ENCODE measurements around the gene ARFRP1. TPM values are rescaled to one million over a fixed set of nuclear protein-coding genes. Genes with fewer than 3 reads are reported as not detected.

Gene ARFRP1
- total RNA-seq, 2 donors from 2014 or later = 35.3 to 76.9 TPM

- no peak overlapping the region for H3K27ac ChIP-seq
- intact Hi-C loops (cut with DNase I) = no loop called here
- peak overlapping the region; percentile 46 to 73 for H3K9ac ChIP-seq (ENCODE audit: low read depth in 2 of 2, low read length in 2 of 2)
- H3K4me3 ChIP-seq = peak overlapping the region; percentile 55
- no peak for TF ChIP-seq CTCF (IDR thresholded peaks at IDR 0.05)
- no peaks in the 10 kb centered on the region for H3K9me3 ChIP-seq
- peak; percentile 76 for DNase-seq
- peaks cover 7% of the 10 kb centered on the region for H3K36me3 ChIP-seq
- peaks cover 32% of the 10 kb centered on the region for H3K4me1 ChIP-seq
- H3K27me3 ChIP-seq = no peaks in the 10 kb centered on the region
Observed at GRCh38 chr20:63737945-63738686, 30.3 kb upstream of the ARFRP1 start.

- intact Hi-C loops (cut with DNase I) = no loop called here
- H3K36me3 ChIP-seq = peaks cover 7% of the 10 kb centered on the region
- H3K4me3 ChIP-seq = peak overlapping the region; percentile 34
- peak overlapping the region in 1 of 2 donors; percentile 43 for H3K9ac ChIP-seq (ENCODE audit: low read depth in 2 of 2, low read length in 2 of 2)
- H3K9me3 ChIP-seq = no peaks in the 10 kb centered on the region
- no peak for DNase-seq
- peaks cover 32% of the 10 kb centered on the region for H3K4me1 ChIP-seq
- no peak for TF ChIP-seq CTCF (IDR thresholded peaks at IDR 0.05)
- no peaks in the 10 kb centered on the region for H3K27me3 ChIP-seq
- peak overlapping the region; percentile 46 for H3K27ac ChIP-seq
Observed at GRCh38 chr20:63737695-63737944, 29.8 kb upstream of the ARFRP1 start.

GRCh38 chr20:63736893-63737694 lies 29.3 kb upstream of the ARFRP1 start:
- TF ChIP-seq CTCF (IDR thresholded peaks at IDR 0.05) = no peak
- DNase-seq = peak; percentile 40
- peaks cover 32% of the 10 kb centered on the region for H3K4me1 ChIP-seq
- intact Hi-C loops (cut with DNase I) = no loop called here
- peak overlapping the region; percentile 62 to 81 for H3K9ac ChIP-seq (ENCODE audit: low read depth in 2 of 2, low read length in 2 of 2)
- peak overlapping the region; percentile 34 for H3K4me3 ChIP-seq
- H3K36me3 ChIP-seq = peaks cover 7% of the 10 kb centered on the region
- no peaks in the 10 kb centered on the region for H3K9me3 ChIP-seq
- no peaks in the 10 kb centered on the region for H3K27me3 ChIP-seq
- peak overlapping the region; percentile 46 for H3K27ac ChIP-seq

GRCh38 chr20:63735859-63736718 lies 28.3 kb upstream of the ARFRP1 start, which contains the start of gene LIME1:
Gene LIME1, plus strand, starts transcription at chr20:63736664. Its CDS starts 886 bp downstream, at chr20:63737550.
- no peak for TF ChIP-seq CTCF (IDR thresholded peaks at IDR 0.05)
- Histone ChIP-seq H3K36me3 (peaks cover 7% of the 10 kb centered on the region), H3K9ac (ENCODE audit: low read depth in 2 of 2, low read length in 2 of 2) (peak within 1 kb of the TSS; percentile 62 to 81), H3K4me1 (peaks cover 29% of the 10 kb centered on the region), H3K4me3 (peak within 1 kb of the TSS; percentile 34), H3K27me3 (no peaks in the 10 kb centered on the region), H3K27ac (peak within 1 kb of the TSS; percentile 46), H3K9me3 (no peaks in the 10 kb centered on the region)
- intact Hi-C loops (cut with DNase I) = no loop called here
- DNase-seq = peak; percentile 83
